ENCODE results near the gene TAS1R3. TPM values are rescaled to one million over a fixed set of nuclear protein-coding genes. Genes with fewer than 3 reads are reported as not detected.
A peak's percentile ranks its signal among the peaks of the same experiment; 100 is the strongest.

TAS1R3 gene
- total RNA-seq, 1 experiment from 2014 or later: 0.07 TPM

DNA sequence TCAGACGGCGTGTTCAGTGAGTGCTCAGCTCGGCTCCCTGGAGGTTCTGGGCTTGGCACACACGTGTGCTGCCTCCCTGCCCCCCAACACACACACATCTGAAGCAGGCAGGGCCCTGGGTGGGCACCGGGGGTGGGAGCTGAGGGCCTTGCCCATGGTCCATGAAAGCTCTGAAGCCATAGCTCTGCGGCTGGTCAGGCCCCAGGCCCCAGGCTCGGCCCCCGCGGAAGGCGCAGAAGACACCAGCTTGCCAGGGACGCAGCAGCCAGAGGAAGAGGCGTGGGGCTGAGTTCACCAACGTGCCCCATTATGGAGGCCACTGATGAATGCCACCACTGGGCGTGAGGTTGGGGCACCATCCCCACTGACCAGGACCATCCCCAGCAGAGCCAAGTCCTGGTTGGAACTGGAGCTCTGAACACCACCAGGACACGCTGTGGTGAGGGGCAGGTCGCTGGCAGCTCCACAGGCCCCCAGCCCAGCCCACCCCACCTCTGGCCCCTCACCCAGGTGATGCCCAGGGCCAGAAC lies 39.8 kb downstream of the TAS1R3 start:
- Histone ChIP-seq H3K4me1 (ENCODE audit: control insufficient read depth in 1 of 2, insufficient read depth in 2 of 2, low read length in 2 of 2) (peaks cover 10 to 24% of the 10 kb centered on the region in 2 experiments), H4K20me1 (ENCODE audit: insufficient read depth) (no peaks in the 10 kb centered on the region), H3K9me2 (ENCODE audit: insufficient read depth) (0 out of 2 replicates have a peak, but pooled peaks cover 3% of the 10 kb centered on the region), H3K9ac (ENCODE audit: low read length) (no peak overlapping the region), H3K4me3 (replicated peaks in 1 of 2; ENCODE audit: low read depth in 1 of 2, low read length in 2 of 2) (no peak overlapping the region), H3K4me2 (ENCODE audit: low read length) (no peak overlapping the region), H3K36me3 (ENCODE audit: control insufficient read depth in 1 of 2, insufficient read depth in 2 of 2, low read length in 2 of 2) (peaks cover 0 to 11% of the 10 kb centered on the region in 2 experiments; a peak in 1 of 4 replicates), H3K79me2 (ENCODE audit: insufficient read depth, low read length) (peaks cover 29% of the 10 kb centered on the region), H2AFZ (ENCODE audit: low read depth, low read length, poor library complexity, severe bottlenecking) (no peak overlapping the region), H3K9me3 (ENCODE audit: control insufficient read depth in 1 of 2, insufficient read depth in 1 of 2, low read depth in 1 of 2, low read length in 2 of 2) (peaks cover 0 to 15% of the 10 kb centered on the region in 2 experiments; a peak in 1 of 4 replicates), H3K27me3 (ENCODE audit: insufficient read depth, low read length) (no peaks in the 10 kb centered on the region), H3K27ac (ENCODE audit: low read depth, low read length) (no peak overlapping the region)
- ATAC-seq: no peak
- RAD21 ChIA-PET (ENCODE audit: low non-redundant PET in 1 of 2, low total read pairs in 2 of 2, uncharacterized antibody in 2 of 2, unreplicated experiment in 2 of 2): no interaction called here
- CTCF ChIA-PET: no interaction called here
- POLR2A ChIA-PET: no interaction called here
- no peak for DNase-seq (ENCODE audit: low read depth, low spot score)
- TF ChIP-seq SP1 (IDR thresholded peaks at IDR 0.05; ENCODE audit: low read depth): no peak
- TF ChIP-seq ZFX (IDR thresholded peaks at IDR 0.05): no peak
- TF ChIP-seq, protein P1, sequence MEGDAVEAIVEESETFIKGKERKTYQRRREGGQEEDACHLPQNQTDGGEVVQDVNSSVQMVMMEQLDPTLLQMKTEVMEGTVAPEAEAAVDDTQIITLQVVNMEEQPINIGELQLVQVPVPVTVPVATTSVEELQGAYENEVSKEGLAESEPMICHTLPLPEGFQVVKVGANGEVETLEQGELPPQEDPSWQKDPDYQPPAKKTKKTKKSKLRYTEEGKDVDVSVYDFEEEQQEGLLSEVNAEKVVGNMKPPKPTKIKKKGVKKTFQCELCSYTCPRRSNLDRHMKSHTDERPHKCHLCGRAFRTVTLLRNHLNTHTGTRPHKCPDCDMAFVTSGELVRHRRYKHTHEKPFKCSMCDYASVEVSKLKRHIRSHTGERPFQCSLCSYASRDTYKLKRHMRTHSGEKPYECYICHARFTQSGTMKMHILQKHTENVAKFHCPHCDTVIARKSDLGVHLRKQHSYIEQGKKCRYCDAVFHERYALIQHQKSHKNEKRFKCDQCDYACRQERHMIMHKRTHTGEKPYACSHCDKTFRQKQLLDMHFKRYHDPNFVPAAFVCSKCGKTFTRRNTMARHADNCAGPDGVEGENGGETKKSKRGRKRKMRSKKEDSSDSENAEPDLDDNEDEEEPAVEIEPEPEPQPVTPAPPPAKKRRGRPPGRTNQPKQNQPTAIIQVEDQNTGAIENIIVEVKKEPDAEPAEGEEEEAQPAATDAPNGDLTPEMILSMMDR (IDR thresholded peaks at IDR 0.05 in 2 of 3, conservative IDR thresholded peaks at IDR 0.05 in 1 of 3; ENCODE audit: borderline replicate concordance in 1 of 3, insufficient read depth in 1 of 3, low read depth in 2 of 3, low read length in 2 of 3): no peak
- no TSS peak for BruUV-seq (replicated peaks)
- intact Hi-C loops (cut with micrococcal nuclease): no loop called here

DNA sequence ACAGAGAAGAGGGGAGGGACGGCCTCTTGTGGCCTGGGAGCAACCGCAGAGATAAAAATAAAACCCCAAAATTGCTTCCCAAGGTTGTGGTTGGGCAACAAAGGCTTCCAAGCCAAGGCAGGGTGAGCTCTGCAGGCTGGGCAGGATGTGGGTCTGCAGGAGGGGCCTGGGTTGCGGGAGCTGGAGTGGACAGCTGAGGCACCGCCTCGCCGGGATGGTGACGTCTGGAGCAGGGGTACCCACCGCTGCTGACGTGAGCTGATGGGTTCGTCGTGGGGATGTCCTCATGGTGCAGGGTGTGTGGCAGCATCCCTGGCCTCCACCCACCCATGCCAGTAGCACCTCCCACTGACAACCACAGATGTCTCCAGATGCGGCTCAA lies 40.3 kb downstream of the TAS1R3 start:
- RAD21 ChIA-PET (ENCODE audit: low non-redundant PET in 1 of 2, low total read pairs in 2 of 2, uncharacterized antibody in 2 of 2, unreplicated experiment in 2 of 2): interaction anchor here in 1 of 2 experiments (1.1 kb wide), 1 partner anchor 11 kb away, joined by 3 read pairs; no protein-coding TSS in a partner anchor
- ATAC-seq: no peak
- peaks cover 10 to 27% of the 10 kb centered on the region in 2 experiments for H3K4me1 ChIP-seq (ENCODE audit: control insufficient read depth in 1 of 2, insufficient read depth in 2 of 2, low read length in 2 of 2)
- H4K20me1 ChIP-seq (ENCODE audit: insufficient read depth): no peaks in the 10 kb centered on the region
- no peak overlapping the region for H3K4me3 ChIP-seq (replicated peaks in 1 of 2; ENCODE audit: low read depth in 1 of 2, low read length in 2 of 2)
- POLR2A ChIA-PET: interaction anchor here (1.1 kb wide), 1 partner anchor 23 kb away, joined by 3 read pairs; no protein-coding TSS in a partner anchor
- BruUV-seq (replicated peaks): no TSS peak
- peaks cover 0 to 11% of the 10 kb centered on the region in 2 experiments; a peak in 1 of 4 replicates for H3K36me3 ChIP-seq (ENCODE audit: control insufficient read depth in 1 of 2, insufficient read depth in 2 of 2, low read length in 2 of 2)
- CTCF ChIA-PET: no interaction called here
- peak overlapping the region; percentile 8; the same call in 1 of the 2 replicates for H3K4me2 ChIP-seq (ENCODE audit: low read length)
- TF ChIP-seq, protein P1 (IDR thresholded peaks at IDR 0.05 in 2 of 3, conservative IDR thresholded peaks at IDR 0.05 in 1 of 3; ENCODE audit: borderline replicate concordance in 1 of 3, insufficient read depth in 1 of 3, low read depth in 2 of 3, low read length in 2 of 3): no peak
- TF ChIP-seq JUND (IDR thresholded peaks at IDR 0.05) (no peak), ZNF274 (IDR thresholded peaks at IDR 0.05; ENCODE audit: low read depth, low read length) (no peak), EGR1 (IDR thresholded peaks at IDR 0.05; ENCODE audit: low read depth) (no peak)
- TF ChIP-seq, protein P2, sequence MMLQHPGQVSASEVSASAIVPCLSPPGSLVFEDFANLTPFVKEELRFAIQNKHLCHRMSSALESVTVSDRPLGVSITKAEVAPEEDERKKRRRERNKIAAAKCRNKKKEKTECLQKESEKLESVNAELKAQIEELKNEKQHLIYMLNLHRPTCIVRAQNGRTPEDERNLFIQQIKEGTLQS (IDR thresholded peaks at IDR 0.05): no peak
- H3K9me2 ChIP-seq (ENCODE audit: insufficient read depth): 0 out of 2 replicates have a peak, but pooled peaks cover 3% of the 10 kb centered on the region
- intact Hi-C loops (cut with micrococcal nuclease): no loop called here
- H3K79me2 ChIP-seq (ENCODE audit: insufficient read depth, low read length): peaks cover 29% of the 10 kb centered on the region
- peak overlapping the region; percentile 27; the same call in 1 of the 2 replicates for H3K27ac ChIP-seq (ENCODE audit: low read depth, low read length)
- no peak for DNase-seq (ENCODE audit: low read depth, low spot score)
- H3K9me3 ChIP-seq (ENCODE audit: control insufficient read depth in 1 of 2, insufficient read depth in 1 of 2, low read depth in 1 of 2, low read length in 2 of 2): peaks cover 0 to 10% of the 10 kb centered on the region in 2 experiments; a peak in 1 of 4 replicates
- no peaks in the 10 kb centered on the region for H3K27me3 ChIP-seq (ENCODE audit: insufficient read depth, low read length)
- no peak overlapping the region for H2AFZ ChIP-seq (ENCODE audit: low read depth, low read length, poor library complexity, severe bottlenecking)
- no peak overlapping the region for H3K9ac ChIP-seq (ENCODE audit: low read length)

All from HCT116 (cell line).